AG10803 (cell line): ENCODE data around the gene FILIP1.
"Not testable (repeated sequence)": the region's sequence is repeated elsewhere in the genome, so short reads cannot be mapped to it uniquely, and the experiment has no call there.

Source experiments
- DNase-seq: peaks from one replicate; pipeline ENCODE4 v3.0.0; 2010; ENCODE audit warnings: low read depth
- H3K4me3 ChIP-seq: 2 replicates; pipeline ENCODE4 v1.5.1; 2011; ENCODE audit warnings: mild to moderate bottlenecking, low read length, control low read depth
- TF ChIP-seq, protein P1 (sequence below): conservative IDR thresholded peaks from 2 replicates; pipeline ENCODE4 v1.5.1; 2011; ENCODE audit warnings: mild to moderate bottlenecking, low read length, control low read depth, inconsistent platforms

The FILIP1 gene

DNA sequence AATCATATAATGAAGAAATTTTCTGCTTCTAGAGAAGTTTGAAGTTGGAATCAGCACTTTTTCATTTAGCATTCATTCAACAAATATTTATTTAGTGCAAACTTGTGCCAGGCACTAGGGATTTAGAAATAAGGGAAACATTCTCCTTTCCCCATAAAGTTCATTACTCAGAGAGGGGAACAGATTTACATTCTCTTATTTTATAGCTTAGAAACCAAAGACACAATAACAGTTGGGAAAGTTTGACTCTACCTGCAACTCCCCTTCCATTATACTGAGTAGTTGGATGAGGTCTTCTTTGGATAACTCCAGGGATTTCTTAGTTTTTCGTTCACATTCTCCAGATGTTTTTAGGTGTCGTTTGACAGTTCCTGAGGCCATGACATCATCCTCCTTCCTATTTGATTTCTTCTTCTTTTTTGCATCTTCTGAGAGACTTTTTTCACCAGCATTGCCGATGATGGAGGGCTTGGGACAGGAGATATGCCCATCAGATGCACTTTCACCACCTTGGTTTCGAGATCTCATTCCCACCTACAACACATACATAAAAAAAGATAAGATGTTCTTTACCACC is 79.1 kb downstream of the FILIP1 start:
- TF ChIP-seq, protein P1, sequence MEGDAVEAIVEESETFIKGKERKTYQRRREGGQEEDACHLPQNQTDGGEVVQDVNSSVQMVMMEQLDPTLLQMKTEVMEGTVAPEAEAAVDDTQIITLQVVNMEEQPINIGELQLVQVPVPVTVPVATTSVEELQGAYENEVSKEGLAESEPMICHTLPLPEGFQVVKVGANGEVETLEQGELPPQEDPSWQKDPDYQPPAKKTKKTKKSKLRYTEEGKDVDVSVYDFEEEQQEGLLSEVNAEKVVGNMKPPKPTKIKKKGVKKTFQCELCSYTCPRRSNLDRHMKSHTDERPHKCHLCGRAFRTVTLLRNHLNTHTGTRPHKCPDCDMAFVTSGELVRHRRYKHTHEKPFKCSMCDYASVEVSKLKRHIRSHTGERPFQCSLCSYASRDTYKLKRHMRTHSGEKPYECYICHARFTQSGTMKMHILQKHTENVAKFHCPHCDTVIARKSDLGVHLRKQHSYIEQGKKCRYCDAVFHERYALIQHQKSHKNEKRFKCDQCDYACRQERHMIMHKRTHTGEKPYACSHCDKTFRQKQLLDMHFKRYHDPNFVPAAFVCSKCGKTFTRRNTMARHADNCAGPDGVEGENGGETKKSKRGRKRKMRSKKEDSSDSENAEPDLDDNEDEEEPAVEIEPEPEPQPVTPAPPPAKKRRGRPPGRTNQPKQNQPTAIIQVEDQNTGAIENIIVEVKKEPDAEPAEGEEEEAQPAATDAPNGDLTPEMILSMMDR = no peak

DNA sequence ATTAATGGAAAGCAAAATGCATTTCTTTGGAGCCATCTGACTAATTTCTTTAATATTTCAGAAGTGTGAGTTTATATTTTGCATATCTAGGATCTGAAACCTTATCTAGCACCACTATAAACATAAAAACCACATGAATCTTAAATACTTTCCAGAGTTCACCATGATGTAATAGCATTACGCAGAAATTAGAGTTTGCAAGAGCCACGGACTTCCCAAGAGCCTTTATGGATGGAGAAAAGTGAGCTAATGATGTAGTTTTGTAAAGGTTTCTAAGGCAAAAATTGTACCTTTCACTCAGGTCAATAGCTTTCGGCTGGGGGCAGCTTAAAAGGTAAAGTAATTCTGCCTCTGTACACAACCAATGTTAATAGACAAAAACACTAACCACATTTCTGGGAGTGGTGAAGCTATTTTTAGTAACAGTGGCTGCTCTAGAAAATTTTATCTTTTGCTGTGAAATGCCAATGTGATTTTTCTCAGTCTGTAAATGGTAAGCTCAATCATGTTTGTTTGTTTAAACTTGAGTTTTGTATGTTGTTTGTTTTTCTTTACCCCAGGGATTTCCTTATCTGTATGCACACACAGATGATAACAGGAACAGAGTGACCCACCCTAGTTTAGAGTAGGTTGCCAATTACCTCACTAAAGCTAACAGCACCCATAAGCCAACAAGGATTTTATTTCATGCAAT is 80.5 kb downstream of the FILIP1 start:
- DNase-seq = no peak
- no peak overlapping the region for H3K4me3 ChIP-seq
- TF ChIP-seq, protein P1 = no peak

More for the DNA sequence above, 79.1 kb downstream of the FILIP1 start:
- no peak for DNase-seq
- H3K4me3 ChIP-seq = no peak overlapping the region

DNA sequence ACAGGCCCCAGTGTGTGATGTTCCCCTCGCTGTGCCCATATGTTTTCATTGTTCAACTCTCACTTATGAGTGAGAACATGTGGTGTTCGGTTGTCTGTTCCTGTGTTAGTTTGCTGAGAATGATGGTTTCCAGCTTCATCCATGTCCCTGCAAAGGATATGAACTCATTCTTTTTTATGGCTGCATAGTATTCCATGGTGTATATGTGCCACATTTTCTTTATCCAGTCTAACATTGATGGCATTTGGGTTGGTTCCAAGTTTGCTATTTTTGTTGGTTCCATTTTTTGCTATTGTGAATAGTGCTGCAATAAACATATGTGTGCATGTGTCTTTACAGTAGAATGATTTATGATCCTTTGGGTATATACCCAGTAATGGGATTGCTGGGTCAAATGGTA is 83.0 kb downstream of the FILIP1 start:
- not testable (repeated sequence) for H3K4me3 ChIP-seq

DNA sequence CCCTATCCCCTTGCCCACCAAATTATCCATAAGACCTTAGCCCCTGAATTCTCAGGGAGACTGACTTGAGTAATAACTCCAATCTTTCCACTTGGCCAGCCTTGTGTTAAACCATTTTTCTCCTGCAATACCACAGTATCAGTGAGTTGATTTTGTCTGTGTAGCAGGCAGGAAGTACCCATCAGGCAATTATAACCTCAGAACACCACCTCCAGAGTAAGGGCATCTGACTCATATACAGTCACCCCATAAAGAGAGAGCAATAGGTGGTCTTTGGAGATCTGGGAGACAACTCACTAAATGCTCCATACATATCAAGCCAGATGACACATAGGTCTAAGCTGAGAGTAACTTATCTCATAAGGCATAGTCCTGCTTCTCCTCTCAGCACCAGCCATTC is 83.7 kb downstream of the FILIP1 start:
- DNase-seq = no peak
- TF ChIP-seq, protein P1 = no peak
- no peak overlapping the region for H3K4me3 ChIP-seq

More for the DNA sequence above, 83.0 kb downstream of the FILIP1 start:
- not testable (repeated sequence) for DNase-seq

DNA sequence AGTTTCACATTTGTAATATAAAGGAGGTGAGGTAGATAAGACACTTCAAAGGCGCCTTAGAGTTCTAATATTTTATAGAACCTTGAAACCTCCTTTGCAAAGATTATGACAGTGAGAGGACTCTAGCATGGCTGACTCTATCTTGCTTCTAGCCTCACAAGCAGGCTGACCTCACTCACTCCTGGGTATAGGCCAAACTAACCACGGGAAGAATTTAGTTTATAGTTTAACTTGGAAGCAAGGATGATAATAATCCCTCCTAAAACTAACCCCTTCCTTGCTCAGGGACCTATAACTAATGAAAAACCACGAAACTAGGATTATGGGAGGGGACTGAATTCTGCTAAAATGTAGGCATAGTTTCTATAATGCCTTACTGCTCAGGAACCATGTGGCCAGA is 84.3 kb downstream of the FILIP1 start:
- TF ChIP-seq, protein P1 = no peak
- H3K4me3 ChIP-seq = no peak overlapping the region
- DNase-seq = peak; percentile 48

DNA sequence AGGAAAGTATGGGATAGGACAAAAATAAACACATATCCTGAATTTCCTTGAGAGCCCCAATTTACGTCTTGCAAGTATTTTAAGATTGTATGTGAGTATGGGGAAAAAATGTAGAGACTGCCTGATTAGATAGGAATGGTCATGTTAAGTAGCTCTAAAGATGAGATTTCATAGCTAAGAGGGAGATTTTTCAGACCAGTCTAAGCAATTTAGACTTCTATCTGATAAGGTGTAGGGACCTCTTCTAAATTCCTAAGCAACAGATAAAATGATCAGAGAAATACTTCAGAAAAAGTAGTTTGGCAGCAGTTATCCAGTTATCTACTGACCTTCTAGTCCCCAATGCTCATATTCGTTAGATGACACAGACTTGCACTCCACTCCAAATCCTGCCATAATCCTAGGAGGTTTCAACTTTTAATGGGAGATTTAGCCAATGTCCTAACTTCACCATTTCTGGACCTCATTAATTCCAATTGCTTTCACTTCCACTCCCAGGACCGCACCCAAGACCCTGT is 90.0 kb downstream of the FILIP1 start:
- H3K4me3 ChIP-seq = no peak overlapping the region
- TF ChIP-seq, protein P1 = no peak
- no peak for DNase-seq

DNA sequence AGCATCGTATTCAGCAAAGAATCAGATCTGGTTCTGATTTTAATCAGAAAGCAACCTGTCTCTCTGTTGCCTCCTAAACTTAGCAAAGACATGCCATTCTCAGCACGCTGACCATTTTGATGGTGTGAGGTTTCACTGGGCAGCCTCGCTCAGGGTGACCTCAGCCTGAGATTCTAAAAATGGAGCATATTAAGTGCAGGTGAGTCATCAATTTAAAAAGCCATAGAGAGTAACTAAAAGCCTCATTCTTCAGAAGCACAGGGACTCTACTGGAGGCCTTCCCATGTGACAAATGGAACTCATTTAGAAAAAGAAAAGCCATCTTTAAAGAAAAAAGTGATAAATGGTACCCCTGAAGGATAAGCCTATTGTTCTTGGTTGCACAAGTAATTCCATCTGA is 91.3 kb downstream of the FILIP1 start:
- TF ChIP-seq, protein P1 = no peak
- DNase-seq = peak; percentile 74
- no peak overlapping the region for H3K4me3 ChIP-seq
